IPS-11a (cell line): Measurements from ENCODE around the gene GRIFIN.
"Not testable (repeated sequence)": the region's sequence is repeated elsewhere in the genome, so short reads cannot be mapped to it uniquely, and the experiment has no call there.

Experiments used
- H3K4me3 ChIP-seq: one replicate; pipeline ENCODE4 v1.5.1; 2013; ENCODE audit warnings: low read depth, low read length, control low read depth

GRIFIN gene

GRCh38 chr7:2480070-2480408, 3.8 kb upstream of the GRIFIN start:
- H3K4me3 ChIP-seq = no peak overlapping the region

GRCh38 chr7:2479276-2480069, 3.3 kb upstream of the GRIFIN start:
- H3K4me3 ChIP-seq = no peak overlapping the region

GRCh38 chr7:2478800-2479199, 2.6 kb upstream of the GRIFIN start:
- no peak overlapping the region for H3K4me3 ChIP-seq

- H3K4me3 ChIP-seq = no peak overlapping the region
These were observed 2.2 kb upstream of the GRIFIN start for GRCh38 chr7:2478399-2478785.

GRCh38 chr7:2477447-2478398, 1.5 kb upstream of the GRIFIN start:
- no peak overlapping the region for H3K4me3 ChIP-seq

- no peak overlapping the region for H3K4me3 ChIP-seq
These were observed 713 bp upstream of the GRIFIN start for GRCh38 chr7:2476776-2477446.

- no peak overlapping the region for H3K4me3 ChIP-seq
These were observed 551 bp downstream of the GRIFIN start for GRCh38 chr7:2475678-2476015.

GRCh38 chr7:2474813-2475677, 1.2 kb downstream of the GRIFIN start:
- no peak overlapping the region for H3K4me3 ChIP-seq

DNA sequence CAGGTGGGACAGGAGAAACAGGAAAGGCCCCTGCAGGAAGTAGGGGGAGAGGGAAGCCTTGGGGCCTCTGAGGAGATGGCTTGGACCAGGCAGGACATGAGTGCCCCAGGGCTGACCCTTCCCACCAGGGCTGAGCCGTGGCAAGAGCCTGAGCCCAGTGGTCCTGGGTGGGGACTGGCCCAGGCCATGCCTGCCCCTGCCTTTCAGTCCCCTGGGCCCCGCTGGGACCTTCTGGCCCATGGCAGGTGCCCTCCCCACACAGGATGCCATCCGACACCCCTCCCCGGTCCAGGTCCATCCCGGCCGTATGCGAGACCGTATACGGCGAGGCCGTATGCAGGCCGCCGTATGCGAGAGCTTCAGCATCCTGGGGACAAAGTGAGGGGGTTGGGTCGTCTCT, 2.0 kb downstream of the GRIFIN start:
- H3K4me3 ChIP-seq = no peak overlapping the region

- H3K4me3 ChIP-seq = no peak overlapping the region
These were observed 2.6 kb downstream of the GRIFIN start for GRCh38 chr7:2473496-2474180.

DNA sequence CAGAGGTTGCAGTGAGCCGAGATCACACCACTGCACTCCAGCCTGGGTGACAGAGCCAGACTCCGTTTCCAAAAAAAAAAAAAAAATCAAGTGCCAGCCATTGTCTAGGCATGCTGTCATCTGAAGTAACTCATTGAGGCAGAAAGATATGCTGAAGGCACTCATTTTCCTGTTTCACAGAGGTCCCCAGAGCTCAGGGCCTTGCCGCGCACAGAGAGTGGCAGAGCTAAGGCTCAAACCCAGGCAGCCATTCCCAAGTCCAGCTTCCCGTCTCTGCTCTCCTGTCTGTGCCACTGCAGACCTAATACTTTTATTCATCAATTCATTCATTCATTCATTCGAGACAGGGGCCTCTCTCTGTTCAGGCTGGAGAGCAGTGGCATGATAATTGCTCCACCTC, 3.5 kb downstream of the GRIFIN start:
- no peak overlapping the region for H3K4me3 ChIP-seq

- no peak overlapping the region for H3K4me3 ChIP-seq
These were observed 4.8 kb downstream of the GRIFIN start for GRCh38 chr7:2471396-2471795.

DNA sequence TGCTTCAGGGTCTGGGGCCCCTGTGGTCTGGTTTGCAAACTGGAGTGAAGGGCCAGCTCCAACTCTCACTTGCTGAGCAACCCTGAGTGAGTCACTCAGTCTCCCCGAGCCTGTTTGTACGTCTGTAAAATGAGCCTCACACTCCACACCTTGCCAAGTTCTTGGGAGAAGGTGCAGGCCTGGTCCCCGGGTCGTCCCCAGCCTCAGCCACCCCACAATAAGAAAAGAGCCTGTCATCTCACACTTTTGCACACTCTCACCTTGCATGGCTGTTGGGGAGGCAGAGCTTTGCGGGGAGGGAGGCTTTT, 5.2 kb downstream of the GRIFIN start:
- H3K4me3 ChIP-seq = no peak overlapping the region

DNA sequence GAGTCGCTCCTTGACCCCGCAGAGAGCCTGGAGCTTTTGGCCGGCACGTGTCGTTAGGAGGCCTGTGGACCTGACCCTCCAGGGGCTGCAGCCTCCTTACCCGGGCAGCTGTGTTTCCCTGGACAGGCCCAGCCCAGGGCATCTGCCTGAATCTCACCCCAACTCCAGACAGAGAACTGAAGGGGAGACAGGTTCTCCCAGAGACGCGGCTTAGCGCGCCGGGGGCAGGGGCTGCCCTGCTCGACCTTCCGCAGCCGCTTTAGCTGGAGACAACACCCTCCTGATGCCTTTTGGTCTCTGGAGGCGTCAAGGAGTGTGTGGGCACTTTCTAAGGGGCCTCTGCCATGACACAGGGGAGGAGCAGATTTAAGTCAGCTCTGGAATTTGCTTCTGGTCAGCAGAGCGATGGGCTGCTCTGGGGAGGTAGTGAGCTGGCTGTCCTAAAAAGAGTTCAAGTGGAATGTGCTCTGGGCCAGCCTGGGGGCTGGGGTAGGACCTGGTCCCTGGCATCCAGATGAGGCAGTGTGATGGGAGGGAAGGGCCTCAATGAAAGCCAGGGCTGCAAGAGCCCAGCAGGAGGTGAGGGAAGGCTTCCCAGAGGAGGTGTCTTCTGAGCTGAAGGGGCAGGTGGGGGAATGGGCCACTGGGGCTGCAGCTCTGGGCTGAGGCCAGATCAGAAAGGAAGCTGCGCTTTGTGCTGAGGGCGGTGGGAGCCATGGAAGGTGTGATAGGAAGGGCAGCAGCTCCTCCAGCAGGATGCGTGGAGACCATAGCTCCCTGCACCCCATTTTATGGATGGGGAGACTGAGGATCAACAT, 5.8 kb downstream of the GRIFIN start:
- no peak overlapping the region for H3K4me3 ChIP-seq

DNA sequence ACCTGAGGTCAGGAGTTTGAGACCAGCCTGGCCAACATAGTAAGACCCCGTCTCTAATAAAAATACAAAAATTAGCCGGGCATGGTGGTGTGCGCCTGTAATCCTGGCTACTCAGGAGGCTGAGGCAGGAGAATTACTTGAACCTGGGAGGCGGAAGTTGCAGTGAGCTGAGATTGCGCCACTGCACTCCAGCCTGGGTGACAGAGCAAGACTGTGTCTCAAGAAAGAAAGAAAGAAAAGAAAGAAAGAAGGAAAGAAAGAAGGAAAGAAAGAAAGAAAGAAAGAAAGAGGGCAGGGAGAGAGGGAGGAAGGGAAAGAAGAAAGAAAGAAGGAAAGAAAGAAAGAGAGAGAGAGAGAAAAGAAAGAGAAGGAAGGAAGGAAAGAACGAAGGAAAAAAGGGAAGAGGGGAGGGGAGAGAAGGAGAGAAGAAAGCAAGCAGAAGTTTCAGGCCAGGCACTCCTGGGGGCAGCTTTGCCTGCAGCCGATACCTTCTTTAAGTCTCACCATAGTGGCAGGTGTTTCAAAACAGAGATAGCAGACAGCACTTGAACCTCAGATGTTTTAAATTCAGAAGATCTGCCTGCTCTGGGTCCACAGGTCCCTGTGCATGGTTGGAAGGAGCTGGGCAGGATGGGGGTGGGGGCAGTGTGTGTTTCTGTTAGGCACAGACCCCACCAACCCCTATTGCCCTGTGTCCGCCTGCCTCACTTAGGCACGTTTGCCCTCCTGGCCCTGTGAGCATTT, 6.6 kb downstream of the GRIFIN start:
- not testable (repeated sequence) for H3K4me3 ChIP-seq

- H3K4me3 ChIP-seq = no peak overlapping the region
These were observed 8.0 kb downstream of the GRIFIN start for GRCh38 chr7:2468227-2468626.

DNA sequence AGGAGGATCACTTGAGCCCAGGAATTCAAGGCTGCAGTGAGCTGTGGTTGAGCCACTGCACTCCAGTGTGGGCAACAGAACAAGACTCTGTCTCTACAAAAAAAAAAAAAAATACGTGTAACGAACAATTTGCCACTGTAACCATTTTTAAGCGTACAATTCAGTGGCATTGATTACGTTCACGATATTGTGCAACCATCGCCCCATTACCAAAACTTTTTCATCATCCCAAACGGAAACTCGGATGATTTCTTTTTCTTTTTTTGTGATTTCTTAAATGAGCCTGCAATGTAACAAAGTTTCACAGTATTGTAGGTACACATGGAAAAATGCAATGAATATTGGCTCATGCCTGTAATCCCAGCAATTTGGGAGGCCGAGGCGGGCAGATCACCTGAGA, 9.5 kb downstream of the GRIFIN start:
- no peak overlapping the region for H3K4me3 ChIP-seq

- H3K4me3 ChIP-seq = no peak overlapping the region
These were observed 10.3 kb downstream of the GRIFIN start for GRCh38 chr7:2465928-2466327.

DNA sequence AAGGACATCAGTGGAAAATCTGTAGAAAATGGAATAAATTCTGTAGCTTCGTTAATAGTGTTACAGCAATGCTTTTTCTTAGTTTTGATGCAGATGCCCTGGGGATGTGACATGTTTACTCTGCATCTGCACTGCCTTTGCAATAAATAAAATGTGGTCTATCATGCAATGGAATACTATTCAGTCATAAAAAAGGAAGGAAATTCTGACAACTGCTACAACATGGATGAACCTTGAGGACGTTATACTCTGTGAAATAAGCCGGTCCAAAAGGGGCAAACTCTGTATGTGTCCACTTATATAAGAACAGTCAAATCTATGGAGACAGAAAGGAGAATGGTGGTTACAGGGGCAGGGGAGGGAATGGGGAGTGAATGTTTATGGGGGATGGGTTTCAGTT, 13.5 kb downstream of the GRIFIN start:
- no peak overlapping the region for H3K4me3 ChIP-seq
